GM18520 (cell line): Measurements from ENCODE around the gene UBE2H.
"Not testable (repeated sequence)": the region's sequence is repeated elsewhere in the genome, so short reads cannot be mapped to it uniquely, and the experiment has no call there.

Source experiments
- ATAC-seq: cut with Tn5 transposase; IDR thresholded peaks from one replicate; pipeline ENCODE4 v1.9.1; 2021; ENCODE audit not compliant: unreplicated experiment

The UBE2H gene

GRCh38 chr7:129848436-129848835 is 104.3 kb downstream of the UBE2H start:
- ATAC-seq = no peak

- no peak for ATAC-seq
Measured at GRCh38 chr7:129845972-129846327, 106.8 kb downstream of the UBE2H start.

- ATAC-seq = no peak
Measured at GRCh38 chr7:129845178-129845971, 107.4 kb downstream of the UBE2H start.

- no peak for ATAC-seq
Measured at GRCh38 chr7:129843978-129844840, 108.6 kb downstream of the UBE2H start.

- ATAC-seq = no peak
Measured at GRCh38 chr7:129843365-129843898, 109.3 kb downstream of the UBE2H start.

GRCh38 chr7:129841465-129841864 is 111.3 kb downstream of the UBE2H start:
- no peak for ATAC-seq

GRCh38 chr7:129840757-129841156 is 112.0 kb downstream of the UBE2H start:
- ATAC-seq = no peak

GRCh38 chr7:129836983-129837382 is 115.8 kb downstream of the UBE2H start:
- ATAC-seq = no peak

- ATAC-seq = no peak
Measured at GRCh38 chr7:129835569-129835968, 117.2 kb downstream of the UBE2H start.

GRCh38 chr7:129833353-129833752 is 119.4 kb downstream of the UBE2H start:
- not testable (repeated sequence) for ATAC-seq

- no peak for ATAC-seq
Measured at GRCh38 chr7:129832701-129833227, 120.0 kb downstream of the UBE2H start.

- ATAC-seq = no peak
Measured at GRCh38 chr7:129832282-129832681, 120.5 kb downstream of the UBE2H start.

GRCh38 chr7:129831424-129832058 is 121.2 kb downstream of the UBE2H start:
- ATAC-seq = no peak

GRCh38 chr7:129830949-129831348 is 121.8 kb downstream of the UBE2H start:
- ATAC-seq = no peak

- ATAC-seq = no peak
Measured at GRCh38 chr7:129829737-129830631, 122.8 kb downstream of the UBE2H start.

- ATAC-seq = no peak
Measured at GRCh38 chr7:129828989-129829736, 123.6 kb downstream of the UBE2H start.

GRCh38 chr7:129828078-129828762 is 124.5 kb downstream of the UBE2H start:
- ATAC-seq = no peak

GRCh38 chr7:129827467-129827990 is 125.2 kb downstream of the UBE2H start:
- no peak for ATAC-seq

- not testable (repeated sequence) for ATAC-seq
Measured at GRCh38 chr7:129826895-129827294, 125.9 kb downstream of the UBE2H start.
